Mesendoderm (in vitro differentiated cells): Measurements from ENCODE around the gene CACNA1S.
A peak's percentile ranks its signal among the peaks of the same experiment; 100 is the strongest.

Experiments used
- DNase-seq: peaks from one replicate; pipeline ENCODE4 v3.0.0; 2013
- H2AK5ac ChIP-seq: 2 replicates; pipeline ENCODE4 v1.6.1; 2013; ENCODE audit warnings: low read length, inconsistent platforms
- H2BK120ac ChIP-seq: 2 replicates; pipeline ENCODE4 v1.6.1; 2013; ENCODE audit warnings: low read depth, mild to moderate bottlenecking, low read length, moderate library complexity, mixed read lengths
- H2BK15ac ChIP-seq: replicated peaks from 2 replicates; pipeline ENCODE4 v1.6.1; 2013; ENCODE audit warnings: low read depth, mild to moderate bottlenecking, moderate library complexity
- H2BK5ac ChIP-seq: 2 replicates; pipeline ENCODE4 v1.6.1; 2013; ENCODE audit warnings: low read length, inconsistent platforms
- H3K18ac ChIP-seq: 2 replicates; pipeline ENCODE4 v1.6.1; 2013; ENCODE audit warnings: mild to moderate bottlenecking, low read length, mixed read lengths
- H3K23ac ChIP-seq: one replicate; pipeline ENCODE4 v1.6.1; 2013; ENCODE audit warnings: low read length
- H3K27ac ChIP-seq: 2 replicates; pipeline ENCODE4 v1.5.1; 2013; ENCODE audit warnings: low read depth, mild to moderate bottlenecking, inconsistent platforms, low read length, moderate library complexity
- H3K27me3 ChIP-seq: 2 replicates; pipeline ENCODE4 v1.6.1; 2013; ENCODE audit warnings: low read length, control low read depth, mild to moderate bottlenecking, inconsistent platforms; ENCODE audit not compliant: insufficient read depth, poor library complexity
- H3K36me3 ChIP-seq: 2 replicates; pipeline ENCODE4 v1.6.1; 2013; ENCODE audit warnings: low read length, inconsistent platforms; ENCODE audit not compliant: control insufficient read depth, insufficient read depth
- H3K4ac ChIP-seq: one replicate; pipeline ENCODE4 v1.6.1; 2013; ENCODE audit warnings: low read depth, mild to moderate bottlenecking, low read length, moderate library complexity
- H3K4me1 ChIP-seq: 2 replicates; pipeline ENCODE4 v1.6.1; 2013; ENCODE audit warnings: low read depth, low read length, inconsistent platforms; ENCODE audit not compliant: control insufficient read depth
- H3K4me2 ChIP-seq: 2 replicates; pipeline ENCODE4 v1.6.1; 2013; ENCODE audit warnings: low read length
- H3K4me3 ChIP-seq: 2 replicates; pipeline ENCODE4 v1.5.1; 2013; ENCODE audit warnings: mild to moderate bottlenecking, low read length
- H3K56ac ChIP-seq: one replicate; pipeline ENCODE4 v1.6.1; 2013; ENCODE audit warnings: low read length
- H3K79me1 ChIP-seq: 2 replicates; pipeline ENCODE4 v1.6.1; 2013; ENCODE audit warnings: low read length, inconsistent platforms
- H3K79me2 ChIP-seq: 2 replicates; pipeline ENCODE4 v1.6.1; 2013; ENCODE audit warnings: mild to moderate bottlenecking, low read length; ENCODE audit not compliant: control insufficient read depth, insufficient read depth
- H3K9ac ChIP-seq: 2 replicates; pipeline ENCODE4 v1.6.1; 2013; ENCODE audit warnings: low read length, inconsistent platforms
- H4K5ac ChIP-seq: one replicate; pipeline ENCODE4 v1.6.1; 2013; ENCODE audit warnings: low read length
- H4K8ac ChIP-seq: one replicate; pipeline ENCODE4 v1.6.1; 2013; ENCODE audit warnings: low read depth, mild to moderate bottlenecking, control low read depth, low read length, moderate library complexity
- WGBS: extraction: QIAGEN DNeasy Blood & Tissue Kit; methylation state at CpG from one replicate; pipeline ENCODE4 v1.1.7; 2013; ENCODE audit warnings: low lambda C conversion rate, missing lambda C conversion rate; ENCODE audit not compliant: insufficient coverage; ENCODE audit errors: extremely low coverage; 5-methylcytosine and 5-hydroxymethylcytosine counted together

CACNA1S gene

DNA sequence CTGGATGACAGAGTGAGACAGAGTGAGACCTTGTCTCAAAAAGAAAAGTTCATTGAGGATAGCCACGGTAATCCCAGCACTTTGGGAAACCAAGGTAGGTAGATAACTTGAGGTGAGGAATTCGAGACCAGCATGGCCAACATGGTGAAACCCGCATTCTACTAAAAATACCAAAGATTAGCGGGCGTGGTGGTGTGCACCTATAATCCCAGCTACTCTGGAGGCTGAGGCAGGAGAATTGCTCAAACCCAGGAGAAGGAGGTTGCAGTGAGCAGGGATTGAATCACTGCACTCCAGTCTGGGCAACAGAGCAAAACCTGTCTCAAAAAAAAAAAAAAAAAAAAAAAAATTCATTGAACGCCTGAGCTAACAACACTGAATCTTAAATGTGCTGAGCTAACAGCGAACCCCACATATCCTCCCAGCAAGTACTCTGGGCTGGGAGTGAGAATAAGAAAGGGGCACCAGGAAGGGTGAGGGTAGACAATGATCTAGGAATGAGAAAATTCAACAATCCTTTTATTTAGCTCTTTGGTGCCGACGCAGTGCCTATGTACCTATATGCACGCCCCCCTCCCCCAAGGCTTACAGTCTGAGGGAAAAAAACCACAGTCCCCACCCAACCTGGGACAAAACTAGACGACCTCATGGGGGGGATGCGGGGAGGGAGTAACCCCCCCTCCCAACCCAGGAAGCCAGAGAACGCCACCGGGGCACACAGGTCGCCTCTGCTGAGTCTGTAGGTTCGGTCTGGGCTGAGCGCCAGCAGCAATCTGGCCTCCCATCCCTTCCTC is 1.4 kb upstream of the CACNA1S start:
- Histone ChIP-seq H4K8ac (no peak overlapping the region), H3K36me3 (no peaks in the 10 kb centered on the region), H3K79me2 (no peaks in the 10 kb centered on the region), H3K79me1 (no peaks in the 10 kb centered on the region), H3K4me2 (peak overlapping the region; percentile 28), H3K9ac (no peak overlapping the region), H3K27ac (no peak overlapping the region), H4K5ac (no peak overlapping the region), H3K18ac (no peak overlapping the region), H2BK5ac (no peak overlapping the region), H3K4me1 (no peaks in the 10 kb centered on the region), H3K4me3 (no peak overlapping the region), H2AK5ac (no peak overlapping the region), H3K27me3 (no peaks in the 10 kb centered on the region), H3K23ac (no peak overlapping the region), H2BK120ac (no peak overlapping the region), H2BK15ac (no peak overlapping the region), H3K4ac (no peak overlapping the region), H3K56ac (peak overlapping the region; percentile 69)
- no peak for DNase-seq
- no CpG with 5 or more reads among the region's 17 CpGs for WGBS

DNA sequence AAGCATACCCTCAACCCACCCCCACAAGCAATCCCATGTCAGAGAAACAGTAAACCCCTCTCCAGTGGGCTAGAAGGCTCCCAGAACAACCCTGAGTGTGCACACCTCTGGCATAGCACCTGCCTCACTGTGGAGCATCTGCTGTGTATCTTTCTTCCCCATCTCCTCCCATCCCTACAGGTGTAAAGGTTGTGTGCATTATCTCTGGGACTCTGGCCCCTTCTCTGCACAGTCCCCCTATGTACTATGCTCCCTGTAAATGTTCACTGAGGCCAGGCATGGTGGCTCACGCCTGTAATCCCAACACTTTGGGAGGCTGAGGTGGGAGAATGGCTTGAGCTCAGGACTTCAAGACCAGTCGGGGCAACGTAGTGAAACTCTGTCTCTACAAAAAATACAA is 700 bp upstream of the CACNA1S start:
- no peak overlapping the region for H3K56ac ChIP-seq
- H3K79me1 ChIP-seq, result no peaks in the 10 kb centered on the region
- H3K18ac ChIP-seq, result no peak overlapping the region
- no peak overlapping the region for H2AK5ac ChIP-seq
- no peak for DNase-seq
- no peak overlapping the region for H3K23ac ChIP-seq
- no peak overlapping the region for H3K4me2 ChIP-seq
- no peaks in the 10 kb centered on the region for H3K27me3 ChIP-seq
- H3K4ac ChIP-seq, result no peak overlapping the region
- no peak overlapping the region for H4K8ac ChIP-seq
- no peaks in the 10 kb centered on the region for H3K79me2 ChIP-seq
- no CpG with 5 or more reads among the region's 3 CpGs for WGBS
- no peak overlapping the region for H4K5ac ChIP-seq
- H3K27ac ChIP-seq, result no peak overlapping the region
- H3K9ac ChIP-seq, result no peak overlapping the region
- no peak overlapping the region for H3K4me3 ChIP-seq
- no peaks in the 10 kb centered on the region for H3K4me1 ChIP-seq
- no peak overlapping the region for H2BK5ac ChIP-seq
- no peak overlapping the region for H2BK15ac ChIP-seq
- H2BK120ac ChIP-seq, result no peak overlapping the region
- H3K36me3 ChIP-seq, result no peaks in the 10 kb centered on the region

DNA sequence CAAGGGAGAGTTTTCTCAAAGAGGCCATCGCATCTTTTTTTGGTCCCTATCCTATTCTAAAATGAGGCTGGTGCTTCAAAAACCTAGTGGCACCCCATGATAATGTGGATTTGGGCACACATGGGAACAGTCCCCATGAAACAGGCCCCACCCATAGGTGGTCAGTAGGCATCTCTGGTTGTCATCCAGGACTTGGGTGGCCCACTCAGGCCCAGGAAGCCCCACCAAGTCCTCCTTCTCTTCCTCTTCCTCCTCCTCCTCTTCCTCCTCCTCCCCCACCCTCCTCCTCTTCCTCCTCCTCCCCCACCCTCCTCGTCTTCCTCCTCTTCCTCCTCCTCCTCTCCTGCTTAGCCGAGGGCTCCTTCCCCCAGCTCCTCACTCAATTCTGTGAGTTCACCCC is 554 bp downstream of the CACNA1S start:
- Histone ChIP-seq H3K4me3 (no peak overlapping the region), H3K27ac (no peak overlapping the region), H3K27me3 (no peaks in the 10 kb centered on the region)

DNA sequence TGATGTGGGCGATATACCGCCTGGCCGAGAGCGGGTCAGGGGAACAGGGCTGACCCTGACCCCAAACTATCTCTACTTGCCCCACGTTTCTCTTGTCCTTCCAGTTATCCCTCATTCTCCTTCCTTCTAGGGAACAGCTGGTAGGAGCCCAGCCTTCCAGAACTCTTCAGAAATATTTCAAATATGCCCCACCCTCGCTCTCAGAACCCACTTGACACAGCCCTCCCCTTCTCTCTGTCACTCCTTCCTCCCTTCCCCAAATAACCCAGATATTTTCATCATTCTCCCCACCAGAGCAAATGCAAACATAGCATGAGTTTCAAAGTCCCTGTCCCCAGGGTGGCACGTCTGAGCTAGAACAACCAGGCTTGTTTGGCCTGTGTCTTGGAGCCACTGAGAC is 1.1 kb downstream of the CACNA1S start:
- Histone ChIP-seq H3K27ac (no peak overlapping the region), H3K9ac (no peak overlapping the region), H3K36me3 (no peaks in the 10 kb centered on the region), H2BK5ac (no peak overlapping the region), H3K27me3 (no peaks in the 10 kb centered on the region), H2BK120ac (no peak overlapping the region), H3K56ac (no peak overlapping the region), H3K4me1 (no peaks in the 10 kb centered on the region), H4K5ac (no peak overlapping the region), H2BK15ac (no peak overlapping the region), H2AK5ac (no peak overlapping the region), H3K4me3 (no peak overlapping the region), H3K79me2 (no peaks in the 10 kb centered on the region), H4K8ac (no peak overlapping the region), H3K4ac (no peak overlapping the region), H3K4me2 (no peak overlapping the region), H3K18ac (no peak overlapping the region), H3K79me1 (no peaks in the 10 kb centered on the region), H3K23ac (no peak overlapping the region)
- no peak for DNase-seq
- no CpG with 5 or more reads among the region's 7 CpGs for WGBS

More for the DNA sequence above, 554 bp downstream of the CACNA1S start:
- no peak overlapping the region for H3K23ac ChIP-seq
- no peak overlapping the region for H2AK5ac ChIP-seq
- no peaks in the 10 kb centered on the region for H3K79me1 ChIP-seq
- no peaks in the 10 kb centered on the region for H3K79me2 ChIP-seq
- no peak overlapping the region for H3K4ac ChIP-seq
- H3K56ac ChIP-seq, result no peak overlapping the region
- H2BK15ac ChIP-seq, result no peak overlapping the region
- H3K36me3 ChIP-seq, result no peaks in the 10 kb centered on the region
- no peak overlapping the region for H2BK120ac ChIP-seq
- no peak overlapping the region for H2BK5ac ChIP-seq
- no peak overlapping the region for H3K4me2 ChIP-seq
- no peak overlapping the region for H4K8ac ChIP-seq
- no peak overlapping the region for H4K5ac ChIP-seq
- no peak for DNase-seq
- no peaks in the 10 kb centered on the region for H3K4me1 ChIP-seq
- no peak overlapping the region for H3K9ac ChIP-seq
- H3K18ac ChIP-seq, result no peak overlapping the region
- WGBS, result no CpG with 5 or more reads among the region's 3 CpGs

DNA sequence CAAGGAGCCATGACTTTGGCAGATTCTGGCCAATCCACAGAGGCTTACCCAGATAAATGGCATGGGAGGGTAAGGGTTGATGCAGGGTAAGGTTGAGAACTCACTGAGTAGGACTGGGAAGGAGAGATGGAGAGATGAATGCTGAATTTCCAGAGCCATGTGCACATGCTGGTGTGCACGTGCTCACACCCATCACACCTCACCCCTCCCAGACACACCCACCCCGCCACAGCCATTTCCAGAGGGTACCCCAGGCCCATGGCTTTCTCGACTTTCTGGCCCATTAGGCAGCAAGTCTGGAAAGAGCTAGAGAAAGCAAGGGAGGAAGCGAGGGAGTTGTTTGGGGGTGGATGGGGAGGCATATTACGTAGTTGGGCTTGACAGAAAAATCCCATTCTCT is 1.6 kb downstream of the CACNA1S start:
- no peak overlapping the region for H2BK120ac ChIP-seq
- no peaks in the 10 kb centered on the region for H3K79me2 ChIP-seq
- no peaks in the 10 kb centered on the region for H3K36me3 ChIP-seq
- H3K27ac ChIP-seq, result no peak overlapping the region
- DNase-seq, result no peak
- WGBS, result no CpG with 5 or more reads among the region's 5 CpGs
- H4K5ac ChIP-seq, result no peak overlapping the region
- H3K4ac ChIP-seq, result no peak overlapping the region
- no peak overlapping the region for H3K9ac ChIP-seq
- no peaks in the 10 kb centered on the region for H3K79me1 ChIP-seq
- H3K56ac ChIP-seq, result no peak overlapping the region
- H3K18ac ChIP-seq, result no peak overlapping the region
- H2AK5ac ChIP-seq, result no peak overlapping the region
- no peaks in the 10 kb centered on the region for H3K27me3 ChIP-seq
- no peak overlapping the region for H3K4me2 ChIP-seq
- no peaks in the 10 kb centered on the region for H3K4me1 ChIP-seq
- no peak overlapping the region for H3K4me3 ChIP-seq
- no peak overlapping the region for H4K8ac ChIP-seq
- H3K23ac ChIP-seq, result no peak overlapping the region
- H2BK15ac ChIP-seq, result no peak overlapping the region
- no peak overlapping the region for H2BK5ac ChIP-seq

DNA sequence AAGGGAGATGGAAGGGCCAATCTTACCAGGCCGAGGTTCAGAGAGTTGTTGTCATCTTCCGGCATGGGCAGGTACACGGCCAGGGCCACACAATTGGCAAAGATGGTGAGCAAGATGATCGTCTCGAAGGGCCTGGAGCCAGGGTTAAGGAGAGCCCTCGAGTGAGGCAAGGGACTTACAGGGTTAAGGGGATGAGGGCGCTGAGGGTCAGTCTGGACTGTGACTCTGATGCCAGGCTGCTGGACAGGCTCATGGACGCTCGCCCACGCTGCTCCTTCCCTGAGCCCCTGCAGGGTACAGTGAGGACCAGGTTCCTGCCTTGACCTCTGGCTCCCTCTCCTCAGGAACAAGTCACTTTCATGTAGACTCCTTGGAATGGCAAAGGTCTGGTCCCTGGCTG is 2.1 kb downstream of the CACNA1S start:
- Histone ChIP-seq H2BK5ac (no peak overlapping the region), H2AK5ac (no peak overlapping the region), H3K56ac (no peak overlapping the region), H3K4me3 (no peak overlapping the region), H3K18ac (no peak overlapping the region), H3K4ac (no peak overlapping the region), H4K5ac (no peak overlapping the region), H3K36me3 (no peaks in the 10 kb centered on the region), H2BK120ac (no peak overlapping the region), H3K27me3 (no peaks in the 10 kb centered on the region), H3K27ac (no peak overlapping the region), H3K9ac (no peak overlapping the region), H3K4me2 (no peak overlapping the region), H3K79me2 (no peaks in the 10 kb centered on the region), H3K79me1 (no peaks in the 10 kb centered on the region), H3K23ac (no peak overlapping the region), H4K8ac (no peak overlapping the region), H3K4me1 (no peaks in the 10 kb centered on the region), H2BK15ac (no peak overlapping the region)
- no CpG with 5 or more reads among the region's 10 CpGs for WGBS
- no peak for DNase-seq
